ENCODE measurements around the gene NXT1.

DNA sequence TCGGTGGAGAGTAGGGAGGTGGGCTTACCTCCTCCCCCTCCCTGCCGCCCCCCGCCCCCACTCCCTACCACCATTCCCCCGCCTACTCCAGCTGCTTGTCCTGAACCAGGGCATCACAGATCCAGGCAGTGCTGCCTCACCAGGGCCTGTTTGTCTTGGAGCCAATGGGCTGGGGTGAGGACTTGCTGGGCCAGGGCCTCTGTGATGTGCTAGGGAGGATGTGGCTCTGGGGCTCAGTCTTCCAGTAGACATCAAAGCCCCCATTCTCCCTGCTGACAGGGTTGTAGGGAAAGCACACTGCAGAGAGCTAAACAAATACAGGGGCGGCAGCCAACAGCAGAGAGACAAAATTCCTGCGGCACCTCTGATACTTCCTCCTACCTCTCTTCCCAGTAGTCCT, 48.2 kb upstream of the NXT1 start:
- TF ChIP-seq YY1 (IDR thresholded peaks at IDR 0.05; ENCODE audit: insufficient read depth, insufficient read length) (no peak), ZNF274 (IDR thresholded peaks at IDR 0.05; ENCODE audit: low read depth, low read length) (no peak)
